DMS53 treated with DMSO at 0.1 percent for 48 hours (cell line): ENCODE data around the gene IMP3.
"Not testable (repeated sequence)": the region's sequence is repeated elsewhere in the genome, so short reads cannot be mapped to it uniquely, and the experiment has no call there.

Experiments used
- DNase-seq: peaks from one replicate; lab custom pipeline; 2025; ENCODE audit not compliant: unreplicated experiment; lab: John Stamatoyannopoulos, UW

Gene IMP3, protein sequence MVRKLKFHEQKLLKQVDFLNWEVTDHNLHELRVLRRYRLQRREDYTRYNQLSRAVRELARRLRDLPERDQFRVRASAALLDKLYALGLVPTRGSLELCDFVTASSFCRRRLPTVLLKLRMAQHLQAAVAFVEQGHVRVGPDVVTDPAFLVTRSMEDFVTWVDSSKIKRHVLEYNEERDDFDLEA

DNA sequence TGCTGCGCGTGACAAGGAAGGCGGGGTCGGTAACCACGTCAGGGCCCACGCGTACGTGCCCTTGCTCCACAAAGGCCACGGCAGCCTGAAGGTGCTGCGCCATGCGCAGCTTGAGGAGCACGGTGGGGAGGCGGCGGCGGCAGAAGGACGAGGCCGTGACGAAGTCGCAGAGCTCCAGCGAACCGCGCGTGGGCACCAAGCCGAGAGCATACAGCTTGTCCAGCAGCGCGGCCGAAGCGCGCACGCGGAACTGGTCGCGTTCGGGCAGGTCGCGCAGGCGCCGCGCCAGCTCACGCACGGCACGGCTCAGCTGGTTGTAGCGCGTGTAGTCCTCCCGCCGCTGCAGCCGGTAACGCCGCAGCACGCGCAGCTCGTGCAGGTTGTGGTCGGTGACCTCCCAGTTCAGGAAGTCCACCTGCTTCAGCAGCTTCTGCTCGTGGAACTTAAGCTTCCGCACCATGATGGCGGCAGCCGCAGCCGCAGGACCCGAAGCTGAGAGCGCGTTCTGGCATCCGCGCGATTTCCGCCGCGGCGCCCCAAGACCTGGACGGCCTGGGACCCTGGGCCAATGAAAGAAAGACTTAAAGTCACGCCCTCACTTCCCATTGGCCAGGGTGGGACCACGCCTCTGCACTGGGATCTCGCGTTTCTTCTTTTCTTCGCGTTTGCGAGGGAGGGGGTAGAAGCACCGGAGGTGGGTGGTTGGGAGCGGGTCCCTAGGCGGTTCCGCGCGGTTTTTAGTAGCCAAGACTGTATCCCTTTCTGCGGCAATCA lies at the start of gene IMP3:
IMP3 (minus strand) TSS at position 516 of the 774 bp plus-strand sequence; CDS start at position 460, 56 bp downstream.
- peak; percentile 90 for DNase-seq

GRCh38 chr15:75689429-75689828 lies 49.4 kb upstream of the IMP3 start:
- DNase-seq: not testable (repeated sequence)

- no peak for DNase-seq
These were observed 48.8 kb upstream of the IMP3 start for GRCh38 chr15:75688831-75689230.

DNA sequence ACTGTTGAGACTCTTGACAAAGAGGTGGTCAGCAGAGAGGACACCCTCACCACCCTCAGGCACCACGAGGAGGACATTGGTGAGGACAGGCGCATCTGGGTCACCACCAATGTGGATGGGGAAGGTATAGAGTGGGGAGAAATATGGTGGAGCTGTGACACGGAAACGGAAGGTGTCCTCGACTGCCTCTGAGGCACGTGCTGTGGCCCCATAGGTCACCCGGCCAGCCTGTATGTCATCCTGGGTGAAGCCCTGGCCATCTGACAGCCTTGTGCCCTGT lies 48.2 kb upstream of the IMP3 start:
- no peak for DNase-seq

GRCh38 chr15:75687486-75688277 lies 47.7 kb upstream of the IMP3 start:
- DNase-seq: no peak

DNA sequence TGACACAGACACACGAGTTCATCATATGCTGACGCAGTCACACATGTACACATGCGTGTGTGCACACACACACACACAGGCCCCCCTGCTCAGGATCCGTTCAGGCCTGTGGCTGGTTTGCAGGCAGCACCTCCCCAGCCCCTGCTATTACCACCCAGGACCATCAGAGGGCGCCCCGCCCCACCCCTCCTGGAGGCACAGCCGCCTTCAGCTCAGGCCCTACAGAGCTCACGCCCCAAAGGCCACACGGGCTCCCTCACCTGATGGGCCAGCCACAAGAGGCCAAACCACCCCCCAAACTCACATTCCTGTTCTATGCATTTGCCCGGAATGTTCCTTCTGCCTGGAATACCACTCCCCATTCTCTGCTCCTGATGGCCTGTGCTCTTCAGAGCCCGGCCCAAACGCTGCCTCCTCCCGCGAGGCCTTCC lies 46.2 kb upstream of the IMP3 start:
- DNase-seq: not testable (repeated sequence)

- DNase-seq: no peak
These were observed 45.2 kb upstream of the IMP3 start for GRCh38 chr15:75685195-75685594.

GRCh38 chr15:75684648-75685047 lies 44.6 kb upstream of the IMP3 start:
- DNase-seq: no peak

- not testable (repeated sequence) for DNase-seq
These were observed 43.8 kb upstream of the IMP3 start for GRCh38 chr15:75683646-75684312.

DNA sequence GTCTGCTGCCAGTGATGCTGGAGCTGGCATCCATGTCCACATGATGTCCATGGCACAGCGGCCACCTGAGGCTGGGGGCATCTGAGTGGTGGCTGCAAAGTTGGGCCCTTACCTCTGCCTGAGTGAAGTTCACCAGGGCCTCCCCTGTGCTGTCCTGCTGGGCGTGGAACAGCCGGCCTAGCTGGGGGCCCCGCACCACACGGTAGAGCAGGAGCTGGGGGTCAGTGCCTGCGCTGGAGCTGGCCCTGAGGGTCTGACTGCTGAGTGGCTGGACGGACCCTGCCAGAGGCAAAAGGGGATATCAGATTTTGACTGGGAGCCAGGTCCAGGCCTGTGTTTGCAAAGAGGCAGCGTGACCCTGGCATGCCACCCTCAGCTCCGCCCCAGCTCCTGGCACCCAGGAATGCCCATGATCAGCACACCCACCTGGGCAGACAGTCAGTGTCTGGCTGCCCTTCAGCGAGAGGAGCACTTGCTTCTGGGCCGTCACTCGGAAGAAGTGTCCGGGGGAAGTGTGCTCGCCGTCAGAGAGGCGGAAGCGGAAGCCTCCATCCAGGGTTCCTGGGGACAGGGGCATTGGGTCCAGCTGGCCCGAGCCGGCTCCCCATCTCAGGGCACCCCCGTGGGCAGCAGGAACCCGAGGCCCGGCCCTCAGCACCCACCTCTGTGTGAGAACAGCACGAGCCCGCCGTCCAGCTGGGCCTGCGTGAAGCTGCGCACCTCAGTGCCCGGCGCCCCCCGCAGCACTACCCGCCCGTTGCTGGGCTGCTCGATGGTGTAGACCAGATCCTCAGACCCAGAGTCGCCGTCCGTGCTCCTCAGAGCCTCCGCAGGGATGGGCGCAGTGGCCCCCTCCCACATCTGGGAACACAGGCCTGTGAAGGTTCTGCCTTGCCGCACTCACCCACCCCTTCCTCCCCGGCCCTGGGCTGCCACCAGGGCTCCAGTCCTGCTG lies 42.4 kb upstream of the IMP3 start:
- DNase-seq: no peak

DNA sequence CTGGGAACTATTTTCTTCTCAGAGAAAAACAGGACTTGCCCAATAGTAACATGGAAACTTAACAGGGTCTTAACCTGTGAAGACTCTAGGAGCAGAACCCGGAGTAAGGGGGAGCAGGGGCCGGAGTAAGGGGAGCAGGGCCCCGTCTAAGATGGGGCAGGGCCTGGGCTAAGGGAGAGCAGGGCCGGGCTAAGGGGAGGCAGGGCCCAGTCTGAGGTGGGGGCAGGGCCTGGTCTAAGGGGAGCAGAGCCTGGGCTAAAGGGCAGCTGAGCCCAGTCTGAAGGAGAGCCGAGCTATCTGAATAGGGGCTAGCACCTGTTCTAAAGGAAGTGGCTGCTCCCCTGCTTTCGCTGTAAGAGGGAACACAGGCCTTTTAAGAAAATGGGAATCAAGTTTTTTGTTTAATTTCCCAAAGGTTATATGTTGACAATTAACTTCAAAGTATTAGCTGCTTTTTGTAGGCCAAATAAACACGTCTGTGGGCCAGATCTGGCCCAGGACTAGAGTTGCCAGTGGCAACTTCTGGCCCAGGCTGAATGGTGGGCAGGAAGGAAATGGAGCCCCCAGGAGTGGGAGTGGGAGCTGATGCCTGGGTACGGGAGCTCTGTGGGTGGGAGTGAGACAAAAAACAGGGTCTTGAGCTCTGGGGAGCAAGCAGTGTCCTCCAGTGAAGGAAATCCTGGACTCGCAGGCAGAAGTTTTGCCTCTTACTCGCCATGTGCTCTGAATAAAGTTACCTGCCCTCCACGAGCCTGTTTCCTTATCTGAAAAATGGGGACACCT lies 40.2 kb upstream of the IMP3 start:
- no peak for DNase-seq

- DNase-seq: not testable (repeated sequence)
These were observed 38.3 kb upstream of the IMP3 start for GRCh38 chr15:75678324-75678690.

- no peak for DNase-seq
These were observed 37.7 kb upstream of the IMP3 start for GRCh38 chr15:75677465-75678323.

GRCh38 chr15:75676688-75677464 lies 36.9 kb upstream of the IMP3 start:
- DNase-seq: no peak

- DNase-seq: no peak
These were observed 35.8 kb upstream of the IMP3 start for GRCh38 chr15:75675579-75676404.

DNA sequence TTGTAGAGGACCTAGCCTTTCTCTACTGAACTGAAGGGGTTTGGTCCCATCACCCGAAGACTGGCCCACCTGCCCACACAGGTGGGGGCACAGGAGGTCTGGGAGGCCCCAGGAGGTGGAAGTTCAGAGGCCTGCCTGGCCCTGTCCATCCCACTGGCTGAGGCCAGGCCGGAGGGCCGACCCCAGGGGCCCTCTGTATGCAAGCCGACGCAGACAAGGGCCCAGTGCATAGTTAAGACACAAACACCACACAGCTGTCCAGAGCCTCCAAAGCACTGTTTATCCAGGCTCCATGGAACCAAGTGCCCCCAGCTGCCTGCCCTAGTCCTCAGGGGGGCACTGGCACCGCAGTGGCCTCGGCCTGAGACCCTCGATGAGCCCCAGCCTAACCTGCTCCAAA lies 34.3 kb upstream of the IMP3 start:
- DNase-seq: no peak
